Measurements from ENCODE around the gene LMTK3.

Gene LMTK3

GRCh38 chr19:48556163-48556562 is 44.5 kb upstream of the LMTK3 start:
- Histone ChIP-seq H3K27me3 (replicated peaks in 2 of 5; ENCODE audit: control insufficient read depth in 4 of 5, insufficient read depth in 5 of 5, low read length in 4 of 5) (peaks cover 0 to 5% (median 4%) of the 10 kb centered on the region in 5 experiments), H3K36me3 (ENCODE audit: control insufficient read depth in 4 of 4, insufficient read depth in 4 of 4, low read length in 3 of 4) (no peaks in the 10 kb centered on the region), H3K4me3 (ENCODE audit: control insufficient read depth in 1 of 7, extremely low read depth in 1 of 7, insufficient read depth in 4 of 7, low read depth in 2 of 7, low read length in 6 of 7) (no peak overlapping the region), H3K9me3 (ENCODE audit: control extremely low read depth in 1 of 5, control insufficient read depth in 4 of 5, insufficient read depth in 2 of 5, low read depth in 1 of 5, low read length in 4 of 5) (no peaks in the 10 kb centered on the region), H3K27ac (ENCODE audit: insufficient read depth in 1 of 2, low read depth in 1 of 2, low read length in 2 of 2, poor library complexity in 1 of 2, severe bottlenecking in 2 of 2) (no peak overlapping the region), H3K4me1 (ENCODE audit: control extremely low read depth in 1 of 4, control insufficient read depth in 4 of 4, insufficient read depth in 4 of 4, low read length in 3 of 4) (peaks cover 0 to 12% (median 3%) of the 10 kb centered on the region in 4 experiments)
- 94% methylated on average over 10 of the region's 11 CpGs for WGBS (ENCODE audit: insufficient coverage)
- POLR2A ChIA-PET = no interaction called here
- CTCF ChIA-PET = no interaction called here
- no peak for DNase-seq

GRCh38 chr19:48554385-48555091 is 42.9 kb upstream of the LMTK3 start:
- WGBS (ENCODE audit: insufficient coverage) = 82% methylated on average over 13 of the region's 16 CpGs
- no peaks in the 10 kb centered on the region for H3K36me3 ChIP-seq (ENCODE audit: control insufficient read depth in 4 of 4, insufficient read depth in 4 of 4, low read length in 3 of 4)
- no peak for DNase-seq

DNA sequence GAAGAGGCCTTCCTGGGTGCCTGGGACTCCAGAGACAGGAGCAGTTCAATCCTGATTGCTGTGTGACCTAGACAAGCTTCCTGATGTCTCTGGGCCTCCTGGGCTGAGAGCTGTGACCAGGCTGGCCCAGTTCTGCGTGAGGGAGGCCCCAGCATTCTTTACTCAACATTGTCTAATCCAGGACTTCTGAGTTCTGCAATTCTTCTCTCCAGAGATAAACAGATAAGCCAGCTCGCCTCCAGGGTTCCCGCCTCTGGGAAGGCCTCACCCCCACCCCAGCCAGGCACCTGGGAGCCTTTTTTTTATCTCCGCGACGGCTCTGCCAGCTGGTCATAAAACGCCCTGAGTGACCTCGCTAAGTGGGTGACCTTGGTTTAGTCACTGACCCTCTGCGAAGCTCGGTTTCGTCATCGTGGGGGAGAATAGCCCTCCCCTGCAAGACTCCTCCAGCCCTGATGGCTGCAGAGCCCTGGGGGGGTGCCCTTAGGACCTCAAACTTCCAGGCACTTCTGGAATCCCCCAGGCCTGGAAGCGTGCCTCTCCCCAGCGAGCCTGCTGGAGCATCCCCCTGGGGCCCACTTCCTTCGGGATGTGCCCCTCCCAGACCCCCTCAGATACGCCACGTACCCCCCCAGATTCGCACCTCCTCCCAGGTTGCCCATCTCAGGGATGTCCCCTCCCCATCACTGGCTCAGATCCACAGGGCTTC is 42.2 kb upstream of the LMTK3 start:
- ChIA-PET CTCF (no interaction called here), POLR2A (interaction anchor here (0.5 kb wide), 1 partner anchor 657 kb away, joined by 3 read pairs; no protein-coding TSS in a partner anchor)
- 72% methylated on average over 15 of the region's 18 CpGs for WGBS (ENCODE audit: insufficient coverage)
- no peaks in the 10 kb centered on the region for H3K9me3 ChIP-seq (ENCODE audit: control extremely low read depth in 1 of 5, control insufficient read depth in 4 of 5, insufficient read depth in 2 of 5, low read depth in 1 of 5, low read length in 4 of 5)
- H3K27ac ChIP-seq (ENCODE audit: insufficient read depth in 1 of 2, low read depth in 1 of 2, low read length in 2 of 2, poor library complexity in 1 of 2, severe bottlenecking in 2 of 2) = no peak overlapping the region
- H3K4me1 ChIP-seq (ENCODE audit: control extremely low read depth in 1 of 4, control insufficient read depth in 4 of 4, insufficient read depth in 4 of 4, low read length in 3 of 4) = peaks cover 0 to 15% (median 3%) of the 10 kb centered on the region in 4 experiments
- H3K36me3 ChIP-seq (ENCODE audit: control insufficient read depth in 4 of 4, insufficient read depth in 4 of 4, low read length in 3 of 4) = no peaks in the 10 kb centered on the region
- DNase-seq = no peak
- no peak overlapping the region for H3K4me3 ChIP-seq (ENCODE audit: control insufficient read depth in 1 of 7, extremely low read depth in 1 of 7, insufficient read depth in 4 of 7, low read depth in 2 of 7, low read length in 6 of 7)
- H3K27me3 ChIP-seq (replicated peaks in 2 of 5; ENCODE audit: control insufficient read depth in 4 of 5, insufficient read depth in 5 of 5, low read length in 4 of 5) = peaks cover 0 to 3% (median under 1%) of the 10 kb centered on the region in 5 experiments

More at GRCh38 chr19:48554385-48555091, 42.9 kb upstream of the LMTK3 start:
- Histone ChIP-seq H3K9me3 (ENCODE audit: control extremely low read depth in 1 of 5, control insufficient read depth in 4 of 5, insufficient read depth in 2 of 5, low read depth in 1 of 5, low read length in 4 of 5) (no peaks in the 10 kb centered on the region), H3K4me1 (ENCODE audit: control extremely low read depth in 1 of 4, control insufficient read depth in 4 of 4, insufficient read depth in 4 of 4, low read length in 3 of 4) (peaks cover 0 to 14% (median 3%) of the 10 kb centered on the region in 4 experiments), H3K27ac (ENCODE audit: insufficient read depth in 1 of 2, low read depth in 1 of 2, low read length in 2 of 2, poor library complexity in 1 of 2, severe bottlenecking in 2 of 2) (no peak overlapping the region), H3K4me3 (ENCODE audit: control insufficient read depth in 1 of 7, extremely low read depth in 1 of 7, insufficient read depth in 4 of 7, low read depth in 2 of 7, low read length in 6 of 7) (no peak overlapping the region), H3K27me3 (replicated peaks in 2 of 5; ENCODE audit: control insufficient read depth in 4 of 5, insufficient read depth in 5 of 5, low read length in 4 of 5) (peaks cover 0 to 5% (median 3%) of the 10 kb centered on the region in 5 experiments)
- ChIA-PET POLR2A (no interaction called here), CTCF (no interaction called here)

DNA sequence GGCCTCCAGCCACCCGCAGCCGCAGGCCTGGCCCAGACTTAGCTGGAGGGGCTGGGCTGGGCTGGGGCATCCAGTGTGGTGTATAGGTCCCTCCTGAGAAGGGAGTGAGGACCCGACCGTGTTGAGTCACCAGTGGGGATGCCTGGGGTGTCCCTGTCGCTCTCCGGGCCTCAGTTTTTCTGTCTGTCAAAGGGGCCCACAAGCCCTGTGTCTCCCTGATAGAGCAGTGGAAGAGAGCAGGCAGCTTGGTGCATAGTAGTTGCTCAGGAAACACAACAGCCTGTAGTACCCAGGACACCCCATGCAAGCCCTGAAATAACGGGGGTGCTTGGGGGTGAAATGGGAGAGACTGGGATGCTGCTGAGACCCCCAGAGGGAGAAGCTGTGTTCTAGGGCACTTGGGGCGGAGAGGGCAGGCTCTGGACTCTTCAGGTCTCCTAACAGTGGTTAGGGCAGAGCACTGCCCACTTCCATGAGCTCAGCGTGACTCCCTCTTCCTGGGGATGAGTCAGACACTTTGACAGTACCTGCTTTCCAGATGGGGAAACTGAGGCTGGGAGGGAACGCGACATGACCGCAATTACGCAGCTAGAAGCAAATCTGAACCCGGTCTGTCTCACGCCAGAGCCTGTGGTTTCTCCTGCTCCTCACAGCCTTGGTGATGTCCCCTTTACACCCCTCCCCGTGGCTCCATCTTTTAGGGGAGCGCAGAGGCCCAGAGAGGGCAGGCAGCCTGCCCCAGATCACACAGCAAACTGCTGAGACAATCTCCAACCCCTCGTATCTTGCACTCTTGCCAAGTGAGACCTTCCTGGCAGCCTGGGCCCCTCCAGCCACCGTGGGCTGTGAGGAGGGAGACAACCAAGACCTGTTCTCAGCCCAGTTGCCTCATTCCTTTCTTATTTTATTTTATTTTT is 41.0 kb upstream of the LMTK3 start:
- no peak overlapping the region for H3K4me3 ChIP-seq (ENCODE audit: control insufficient read depth in 1 of 7, extremely low read depth in 1 of 7, insufficient read depth in 4 of 7, low read depth in 2 of 7, low read length in 6 of 7)
- ChIA-PET CTCF (no interaction called here), POLR2A (no interaction called here)
- peaks cover 0 to 11% (median under 1%) of the 10 kb centered on the region in 4 experiments for H3K4me1 ChIP-seq (ENCODE audit: control extremely low read depth in 1 of 4, control insufficient read depth in 4 of 4, insufficient read depth in 4 of 4, low read length in 3 of 4)
- WGBS (ENCODE audit: insufficient coverage) = 88% methylated on average over 17 of the region's 19 CpGs
- H3K36me3 ChIP-seq (ENCODE audit: control insufficient read depth in 4 of 4, insufficient read depth in 4 of 4, low read length in 3 of 4) = no peaks in the 10 kb centered on the region
- no peaks in the 10 kb centered on the region for H3K9me3 ChIP-seq (ENCODE audit: control extremely low read depth in 1 of 5, control insufficient read depth in 4 of 5, insufficient read depth in 2 of 5, low read depth in 1 of 5, low read length in 4 of 5)
- H3K27ac ChIP-seq (ENCODE audit: insufficient read depth in 1 of 2, low read depth in 1 of 2, low read length in 2 of 2, poor library complexity in 1 of 2, severe bottlenecking in 2 of 2) = no peak overlapping the region
- H3K27me3 ChIP-seq (replicated peaks in 2 of 5; ENCODE audit: control insufficient read depth in 4 of 5, insufficient read depth in 5 of 5, low read length in 4 of 5) = no peaks in the 10 kb centered on the region
- no peak for DNase-seq

DNA sequence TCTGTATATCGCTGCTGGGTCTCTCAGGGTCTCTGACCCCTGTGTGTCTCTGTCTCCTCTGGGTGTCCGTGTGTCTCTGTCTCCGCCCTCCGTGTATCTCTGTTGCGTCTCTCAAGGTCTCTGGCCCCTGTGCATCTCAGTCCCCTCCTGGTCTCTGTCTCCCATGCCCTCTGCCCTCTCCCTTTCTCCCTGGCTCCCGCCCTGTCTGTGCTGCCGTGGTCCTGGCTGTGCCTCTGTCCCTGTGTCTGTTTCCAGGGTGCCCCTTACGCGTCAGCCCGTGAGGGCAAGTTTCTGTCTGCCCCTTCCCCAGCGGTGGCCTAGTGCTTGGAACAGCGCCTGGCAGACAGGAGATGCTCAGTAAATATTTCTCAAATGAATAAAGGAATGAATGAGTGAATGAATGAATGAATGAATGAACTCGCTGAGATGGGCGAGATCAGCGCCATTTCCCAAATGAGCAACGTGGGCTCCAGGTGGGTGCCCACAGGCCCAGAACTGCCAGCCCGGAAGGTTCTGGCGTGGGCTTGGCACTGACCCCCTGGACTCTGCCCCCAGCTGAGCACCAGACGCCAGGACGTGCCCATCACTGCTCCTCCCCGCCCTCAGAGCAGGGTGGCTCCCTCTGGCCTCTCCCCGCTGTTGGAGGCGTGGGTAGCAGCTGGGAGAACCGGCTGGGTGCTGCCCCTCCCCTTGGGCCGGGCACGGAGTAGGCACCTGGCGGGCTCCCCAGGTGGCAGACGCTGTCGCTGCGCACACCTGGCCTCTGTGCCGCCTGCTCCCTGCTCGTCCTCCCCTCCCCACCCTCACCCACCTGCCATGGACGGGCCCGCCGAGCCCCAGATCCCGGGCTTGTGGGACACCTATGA is 40.0 kb upstream of the LMTK3 start, which contains the start of gene SULT2B1:
Gene SULT2B1, plus strand, starts transcription at position 736 of the 866 bp plus-strand sequence. Its CDS starts 81 bp downstream, at position 817.
- no peaks in the 10 kb centered on the region for H3K27me3 ChIP-seq (replicated peaks in 2 of 5; ENCODE audit: control insufficient read depth in 4 of 5, insufficient read depth in 5 of 5, low read length in 4 of 5)
- ChIA-PET POLR2A (no interaction called here), CTCF (interaction anchor here (1.0 kb wide), 1 partner anchor 46 kb away, joined by 3 read pairs; no protein-coding TSS in a partner anchor)
- WGBS (ENCODE audit: insufficient coverage) = 82% methylated on average over 31 of the region's 36 CpGs
- no peaks in the 10 kb centered on the region for H3K36me3 ChIP-seq (ENCODE audit: control insufficient read depth in 4 of 4, insufficient read depth in 4 of 4, low read length in 3 of 4)
- H3K4me1 ChIP-seq (ENCODE audit: control extremely low read depth in 1 of 4, control insufficient read depth in 4 of 4, insufficient read depth in 4 of 4, low read length in 3 of 4) = peaks cover 0 to 11% (median under 1%) of the 10 kb centered on the region in 4 experiments
- no peak within 1 kb of the TSS for H3K27ac ChIP-seq (ENCODE audit: insufficient read depth in 1 of 2, low read depth in 1 of 2, low read length in 2 of 2, poor library complexity in 1 of 2, severe bottlenecking in 2 of 2)
- DNase-seq = no peak
- H3K4me3 ChIP-seq (ENCODE audit: control insufficient read depth in 1 of 7, extremely low read depth in 1 of 7, insufficient read depth in 4 of 7, low read depth in 2 of 7, low read length in 6 of 7) = no peak within 1 kb of the TSS
- no peaks in the 10 kb centered on the region for H3K9me3 ChIP-seq (ENCODE audit: control extremely low read depth in 1 of 5, control insufficient read depth in 4 of 5, insufficient read depth in 2 of 5, low read depth in 1 of 5, low read length in 4 of 5)

DNA sequence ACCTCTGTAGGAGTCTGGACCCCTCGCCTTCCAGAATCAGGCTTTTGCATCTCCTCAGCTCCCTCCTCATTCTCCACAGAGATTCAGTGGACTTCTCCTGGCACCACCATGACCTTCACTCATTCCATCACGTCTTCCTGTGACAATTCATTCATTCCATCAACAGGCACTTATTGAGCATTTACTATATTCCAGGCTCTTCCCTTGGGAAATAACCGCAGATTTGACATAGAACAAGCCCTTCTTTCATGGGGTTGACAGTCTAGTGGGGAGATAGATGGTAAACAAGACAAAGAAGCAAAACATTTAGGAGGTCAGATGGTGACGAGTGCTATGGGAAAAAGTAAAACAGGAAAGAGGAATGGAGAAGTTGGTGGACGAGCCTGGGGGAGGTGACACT is 37.7 kb upstream of the LMTK3 start:
- H3K4me3 ChIP-seq (ENCODE audit: control insufficient read depth in 1 of 7, extremely low read depth in 1 of 7, insufficient read depth in 4 of 7, low read depth in 2 of 7, low read length in 6 of 7) = no peak overlapping the region
- no peaks in the 10 kb centered on the region for H3K9me3 ChIP-seq (ENCODE audit: control extremely low read depth in 1 of 5, control insufficient read depth in 4 of 5, insufficient read depth in 2 of 5, low read depth in 1 of 5, low read length in 4 of 5)
- H3K36me3 ChIP-seq (ENCODE audit: control insufficient read depth in 4 of 4, insufficient read depth in 4 of 4, low read length in 3 of 4) = no peaks in the 10 kb centered on the region
- H3K27me3 ChIP-seq (replicated peaks in 2 of 5; ENCODE audit: control insufficient read depth in 4 of 5, insufficient read depth in 5 of 5, low read length in 4 of 5) = no peaks in the 10 kb centered on the region
- H3K4me1 ChIP-seq (ENCODE audit: control extremely low read depth in 1 of 4, control insufficient read depth in 4 of 4, insufficient read depth in 4 of 4, low read length in 3 of 4) = peaks cover 0 to 8% (median under 1%) of the 10 kb centered on the region in 4 experiments
- H3K27ac ChIP-seq (ENCODE audit: insufficient read depth in 1 of 2, low read depth in 1 of 2, low read length in 2 of 2, poor library complexity in 1 of 2, severe bottlenecking in 2 of 2) = no peak overlapping the region
- ChIA-PET POLR2A (no interaction called here), CTCF (no interaction called here)
- 70% methylated on average over 4 of the region's 5 CpGs for WGBS (ENCODE audit: insufficient coverage)
- no peak for DNase-seq
